Measurements from ENCODE around the gene SNTB2.

DNA sequence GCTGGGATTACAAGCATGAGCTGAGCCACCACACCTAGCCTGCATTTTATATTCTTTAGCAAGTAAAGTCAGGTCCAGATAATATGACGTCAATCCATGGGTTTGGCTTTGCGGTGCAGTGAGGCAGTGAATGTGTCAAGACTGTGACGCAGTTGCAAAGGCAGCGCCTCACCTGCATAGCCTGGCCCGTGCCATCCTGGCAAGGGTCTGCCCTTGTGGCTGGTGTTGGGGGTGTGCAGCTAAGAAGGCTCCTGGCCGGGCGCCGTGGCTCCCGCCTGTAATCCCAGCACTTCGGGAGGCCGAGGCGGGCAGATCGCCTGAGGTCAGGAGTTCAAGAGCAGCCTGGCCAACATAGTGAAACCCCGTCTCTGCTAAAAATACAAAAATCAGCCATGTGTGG is 136.5 kb downstream of the SNTB2 start:
- TF ChIP-seq YY1 (IDR thresholded peaks at IDR 0.05) (no peak), RAD21 (IDR thresholded peaks at IDR 0.05) (no peak), TAF1 (conservative IDR thresholded peaks at IDR 0.05) (no peak)
- TF ChIP-seq, protein P1, sequence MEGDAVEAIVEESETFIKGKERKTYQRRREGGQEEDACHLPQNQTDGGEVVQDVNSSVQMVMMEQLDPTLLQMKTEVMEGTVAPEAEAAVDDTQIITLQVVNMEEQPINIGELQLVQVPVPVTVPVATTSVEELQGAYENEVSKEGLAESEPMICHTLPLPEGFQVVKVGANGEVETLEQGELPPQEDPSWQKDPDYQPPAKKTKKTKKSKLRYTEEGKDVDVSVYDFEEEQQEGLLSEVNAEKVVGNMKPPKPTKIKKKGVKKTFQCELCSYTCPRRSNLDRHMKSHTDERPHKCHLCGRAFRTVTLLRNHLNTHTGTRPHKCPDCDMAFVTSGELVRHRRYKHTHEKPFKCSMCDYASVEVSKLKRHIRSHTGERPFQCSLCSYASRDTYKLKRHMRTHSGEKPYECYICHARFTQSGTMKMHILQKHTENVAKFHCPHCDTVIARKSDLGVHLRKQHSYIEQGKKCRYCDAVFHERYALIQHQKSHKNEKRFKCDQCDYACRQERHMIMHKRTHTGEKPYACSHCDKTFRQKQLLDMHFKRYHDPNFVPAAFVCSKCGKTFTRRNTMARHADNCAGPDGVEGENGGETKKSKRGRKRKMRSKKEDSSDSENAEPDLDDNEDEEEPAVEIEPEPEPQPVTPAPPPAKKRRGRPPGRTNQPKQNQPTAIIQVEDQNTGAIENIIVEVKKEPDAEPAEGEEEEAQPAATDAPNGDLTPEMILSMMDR (IDR thresholded peaks at IDR 0.05; ENCODE audit: low read depth, low read length, missing input control), result no peak
- TF ChIP-seq, protein P2, sequence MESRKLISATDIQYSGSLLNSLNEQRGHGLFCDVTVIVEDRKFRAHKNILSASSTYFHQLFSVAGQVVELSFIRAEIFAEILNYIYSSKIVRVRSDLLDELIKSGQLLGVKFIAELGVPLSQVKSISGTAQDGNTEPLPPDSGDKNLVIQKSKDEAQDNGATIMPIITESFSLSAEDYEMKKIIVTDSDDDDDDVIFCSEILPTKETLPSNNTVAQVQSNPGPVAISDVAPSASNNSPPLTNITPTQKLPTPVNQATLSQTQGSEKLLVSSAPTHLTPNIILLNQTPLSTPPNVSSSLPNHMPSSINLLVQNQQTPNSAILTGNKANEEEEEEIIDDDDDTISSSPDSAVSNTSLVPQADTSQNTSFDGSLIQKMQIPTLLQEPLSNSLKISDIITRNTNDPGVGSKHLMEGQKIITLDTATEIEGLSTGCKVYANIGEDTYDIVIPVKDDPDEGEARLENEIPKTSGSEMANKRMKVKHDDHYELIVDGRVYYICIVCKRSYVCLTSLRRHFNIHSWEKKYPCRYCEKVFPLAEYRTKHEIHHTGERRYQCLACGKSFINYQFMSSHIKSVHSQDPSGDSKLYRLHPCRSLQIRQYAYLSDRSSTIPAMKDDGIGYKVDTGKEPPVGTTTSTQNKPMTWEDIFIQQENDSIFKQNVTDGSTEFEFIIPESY (IDR thresholded peaks at IDR 0.05), result no peak
- TF ChIP-seq, protein P3, sequence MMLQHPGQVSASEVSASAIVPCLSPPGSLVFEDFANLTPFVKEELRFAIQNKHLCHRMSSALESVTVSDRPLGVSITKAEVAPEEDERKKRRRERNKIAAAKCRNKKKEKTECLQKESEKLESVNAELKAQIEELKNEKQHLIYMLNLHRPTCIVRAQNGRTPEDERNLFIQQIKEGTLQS (IDR thresholded peaks at IDR 0.05), result no peak

Data from liver (tissue), 3 donors.